ENCODE results near the gene BRD4.

GRCh38 chr19:15299568-15300409 is 32.5 kb downstream of the BRD4 start:
- TF ChIP-seq EZH2 (IDR thresholded peaks at IDR 0.05) (no peak), POLR2AphosphoS5 (IDR thresholded peaks at IDR 0.05; ENCODE audit: borderline replicate concordance, low read depth, low read length) (no peak), FOXP2 (optimal IDR thresholded peaks at IDR 0.05; ENCODE audit: control extremely low read depth, extremely low read length, insufficient read depth) (no peak)
